Medulla oblongata (tissue), 1 donor: ENCODE measurements around the gene CADPS.

Source experiments
- DNase-seq: peaks from one replicate; pipeline ENCODE4 v3.0.0-alpha.2; 2015; ENCODE audit errors: extremely low spot score

CADPS gene

DNA sequence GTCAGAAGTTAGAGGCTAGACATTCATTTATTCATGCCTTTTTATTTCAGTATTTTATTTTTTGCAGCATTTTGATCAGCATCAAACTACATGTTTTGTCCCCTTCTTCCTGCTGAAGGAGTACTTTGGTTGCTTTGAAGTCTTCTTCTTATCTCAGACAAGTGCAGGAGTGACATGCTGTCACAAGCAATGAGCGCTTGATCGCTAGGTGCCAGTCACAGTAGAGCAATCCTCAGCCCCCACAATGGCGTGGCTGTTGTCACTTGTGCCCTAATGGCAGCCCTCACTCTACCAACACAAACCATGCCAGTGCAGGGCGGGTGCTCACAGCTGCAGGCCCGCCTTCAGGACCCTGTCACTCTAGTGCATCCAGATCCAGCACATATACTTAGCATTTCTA lies 317.2 kb downstream of the CADPS start:
- no peak for DNase-seq

DNA sequence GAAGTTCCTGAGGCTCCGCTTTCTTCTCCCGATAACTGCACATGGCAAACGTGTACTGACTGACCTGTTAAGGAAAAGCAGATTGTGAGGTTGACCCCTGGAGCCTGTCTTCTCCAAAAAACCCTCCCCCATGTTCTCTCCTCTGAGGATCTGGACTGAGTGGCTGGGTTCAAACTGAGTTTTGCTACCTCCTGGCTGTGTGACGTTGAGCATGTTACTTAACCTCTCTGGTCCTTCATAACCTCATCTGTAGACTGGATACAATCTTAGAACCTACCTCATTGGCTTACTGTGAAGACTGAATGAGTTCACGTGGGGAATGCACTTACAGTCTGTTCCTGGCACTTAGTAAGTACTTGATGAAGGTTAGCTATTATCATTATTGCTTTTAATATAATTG lies 317.8 kb downstream of the CADPS start:
- no peak for DNase-seq

DNA sequence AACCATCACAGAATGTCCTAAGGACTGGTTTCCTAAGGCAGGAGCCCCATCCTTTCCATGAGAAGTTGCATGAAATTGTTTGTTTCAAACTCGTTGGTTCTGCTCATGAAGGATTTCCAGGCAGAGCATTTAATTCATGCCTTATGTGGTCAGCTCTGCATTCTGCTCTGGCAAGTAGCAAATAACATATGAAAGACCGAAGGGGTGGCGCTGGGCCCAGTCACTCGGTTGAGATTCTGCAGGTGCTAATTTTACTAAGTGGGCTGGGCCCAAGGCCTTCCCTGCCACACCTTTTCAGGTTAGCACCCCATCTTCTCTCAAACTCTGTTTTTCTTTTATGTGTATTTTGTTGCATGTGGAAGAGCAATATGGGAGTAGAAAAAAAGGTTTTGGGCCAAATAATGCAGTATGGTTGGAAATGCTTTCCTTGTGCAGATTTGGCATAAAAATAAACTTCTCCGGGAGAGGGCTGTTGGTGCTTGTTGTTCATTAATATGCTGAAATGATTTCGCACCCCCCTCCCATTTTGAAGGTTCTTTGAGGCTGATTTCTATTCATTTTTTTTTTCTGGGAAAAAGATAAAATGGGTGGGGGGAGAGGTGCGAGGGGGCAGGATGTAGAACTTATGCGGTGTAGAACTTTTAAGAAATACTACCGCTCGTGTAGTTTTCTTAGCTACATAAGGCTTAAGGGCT lies 318.9 kb downstream of the CADPS start:
- no peak for DNase-seq

DNA sequence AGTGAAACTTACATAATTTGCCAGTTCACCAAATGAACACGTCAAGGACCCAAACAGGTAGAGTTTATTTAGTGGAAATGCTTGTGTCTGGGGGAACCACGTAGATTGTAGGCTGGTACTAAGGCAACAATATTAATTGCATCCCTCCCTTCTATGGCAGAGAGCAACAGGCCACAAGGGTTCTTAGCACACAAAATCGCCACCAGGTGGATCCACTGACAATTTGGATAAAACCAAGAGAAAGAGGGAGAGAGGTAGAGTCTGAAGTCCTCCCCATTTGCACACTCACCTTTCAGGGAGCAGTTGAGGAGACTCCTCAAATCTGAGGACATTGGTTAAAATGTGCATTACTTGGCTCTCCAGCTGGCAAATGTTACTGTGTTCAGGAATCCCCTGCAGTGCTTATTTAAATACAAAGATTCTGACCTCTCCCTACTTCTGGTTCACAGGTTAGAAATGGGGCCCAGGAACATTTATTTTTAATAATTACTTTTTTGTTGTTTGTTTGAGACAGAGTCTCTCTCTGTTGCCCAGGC lies 320.9 kb downstream of the CADPS start:
- no peak for DNase-seq

DNA sequence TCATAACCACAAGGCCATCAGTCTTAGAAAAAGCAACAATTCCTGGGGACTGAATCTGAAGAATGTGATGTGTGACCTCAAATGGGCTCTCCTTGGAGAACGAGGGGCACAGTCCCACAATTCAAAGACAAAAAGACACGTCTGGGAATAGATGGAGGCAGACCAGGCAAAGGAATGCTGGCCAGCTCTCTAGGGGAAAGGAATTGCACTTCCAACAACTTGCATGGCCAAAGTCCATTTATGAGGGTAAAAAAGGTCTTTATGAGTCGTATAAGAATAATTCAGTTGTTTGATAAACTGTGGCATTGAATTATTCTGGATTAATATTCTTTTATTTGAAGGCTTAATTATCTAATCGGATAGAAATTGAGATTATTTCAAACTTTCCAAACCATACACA lies 321.4 kb downstream of the CADPS start:
- DNase-seq: no peak

DNA sequence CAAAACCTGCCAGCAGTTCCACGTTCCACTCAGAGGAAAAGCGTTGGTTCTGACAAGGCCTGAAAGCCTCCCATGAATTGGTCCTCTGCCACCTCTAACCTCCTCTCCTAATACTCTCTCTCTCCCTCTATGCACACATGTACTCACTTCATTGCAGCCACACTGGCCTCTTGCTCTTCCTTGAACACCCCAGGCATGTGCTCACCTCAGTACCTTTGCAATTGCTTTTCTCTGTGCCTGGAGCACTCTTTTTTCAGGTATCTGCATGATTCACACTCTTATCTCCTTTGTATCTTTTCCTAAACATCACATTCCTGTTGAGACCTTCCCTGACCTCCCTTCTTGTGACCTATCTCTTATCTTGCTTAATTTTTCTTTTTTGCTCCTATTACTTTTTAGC lies 323.7 kb downstream of the CADPS start:
- no peak for DNase-seq

DNA sequence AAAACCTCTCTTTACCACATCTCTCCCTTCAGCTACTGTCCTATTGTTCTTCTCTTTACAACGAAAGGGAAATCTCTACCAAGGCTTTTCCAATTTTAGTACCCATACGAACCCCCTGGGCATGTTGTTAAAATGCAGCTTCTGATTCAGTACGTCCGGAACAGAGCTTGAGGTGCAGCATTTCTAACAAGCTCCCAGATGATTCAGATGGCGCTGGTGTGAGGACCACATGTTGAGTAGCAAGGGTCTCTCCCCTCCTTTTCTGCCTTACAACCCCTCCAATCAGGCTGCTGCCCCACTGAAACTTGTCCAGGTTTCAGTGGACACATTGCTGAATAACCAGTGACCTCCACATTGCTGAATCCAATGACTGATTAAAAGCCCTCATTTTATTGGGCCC lies 324.8 kb downstream of the CADPS start:
- DNase-seq: no peak

DNA sequence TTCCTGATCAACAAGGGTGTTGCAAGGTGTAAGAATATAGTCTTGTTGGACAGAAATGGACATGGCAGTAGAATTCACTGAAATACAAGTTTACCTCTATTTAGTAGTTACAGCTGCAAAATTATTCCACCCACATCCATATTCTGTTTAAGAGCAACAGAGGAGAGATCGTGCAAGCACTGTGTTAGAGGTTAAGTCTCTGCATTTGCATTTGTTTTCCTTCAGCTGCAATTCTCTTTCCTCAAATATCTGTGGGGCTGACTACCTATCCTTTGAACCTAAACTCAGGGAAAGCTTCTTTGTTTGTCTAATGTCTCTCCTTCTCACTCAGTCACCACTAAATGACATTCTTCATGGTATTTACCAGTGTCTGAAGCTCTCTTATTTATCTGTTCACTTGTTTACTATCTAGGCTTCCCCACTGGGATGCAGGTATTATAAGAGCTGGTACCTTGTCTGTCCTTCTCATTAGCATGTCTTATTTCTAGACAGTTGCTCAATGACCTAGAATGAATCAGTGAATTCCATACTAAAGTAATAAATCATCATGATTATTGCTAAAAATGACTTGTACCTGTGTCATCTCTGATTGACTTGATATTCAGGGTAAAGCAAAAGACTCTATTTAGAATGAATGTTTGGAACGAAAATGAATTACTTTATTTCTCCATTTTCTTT lies 326.5 kb downstream of the CADPS start:
- no peak for DNase-seq

DNA sequence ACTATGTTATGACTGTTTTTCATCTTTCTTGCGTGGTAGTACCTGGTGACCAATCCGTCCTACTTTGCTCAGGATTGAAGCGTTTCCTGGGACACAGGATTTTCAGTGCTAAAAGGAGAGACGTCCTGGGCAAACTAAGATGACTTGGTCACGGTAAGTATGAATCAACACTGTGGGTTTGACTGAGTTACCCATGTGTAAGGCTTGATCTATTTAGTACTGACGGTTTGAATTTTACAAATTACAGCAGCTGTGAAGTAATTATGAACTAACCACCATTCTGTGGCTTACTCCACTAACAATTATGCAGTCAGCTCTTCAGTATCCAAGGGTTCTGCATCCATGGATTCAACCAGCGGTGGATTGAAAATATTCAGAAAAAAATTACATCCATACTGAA lies 328.9 kb downstream of the CADPS start:
- DNase-seq: no peak

DNA sequence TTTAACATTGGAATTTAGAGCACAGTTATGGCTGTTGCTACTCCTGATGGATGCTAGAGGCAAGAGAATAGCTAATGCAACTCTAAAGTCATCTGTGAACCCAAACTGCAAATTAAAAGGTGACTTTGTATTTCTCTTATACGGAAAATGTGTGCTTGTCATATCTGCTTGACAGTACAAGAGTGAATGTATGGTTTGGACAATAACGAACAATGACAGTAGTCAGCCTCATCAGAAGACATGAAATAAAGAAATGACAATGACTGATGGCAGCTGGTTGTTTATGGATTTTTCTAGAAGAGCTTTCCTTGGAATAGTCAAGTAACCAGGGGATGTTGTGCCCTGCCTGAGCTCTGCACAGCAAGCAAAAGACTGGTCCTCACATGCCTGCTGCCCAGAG lies 333.0 kb downstream of the CADPS start:
- DNase-seq: no peak

DNA sequence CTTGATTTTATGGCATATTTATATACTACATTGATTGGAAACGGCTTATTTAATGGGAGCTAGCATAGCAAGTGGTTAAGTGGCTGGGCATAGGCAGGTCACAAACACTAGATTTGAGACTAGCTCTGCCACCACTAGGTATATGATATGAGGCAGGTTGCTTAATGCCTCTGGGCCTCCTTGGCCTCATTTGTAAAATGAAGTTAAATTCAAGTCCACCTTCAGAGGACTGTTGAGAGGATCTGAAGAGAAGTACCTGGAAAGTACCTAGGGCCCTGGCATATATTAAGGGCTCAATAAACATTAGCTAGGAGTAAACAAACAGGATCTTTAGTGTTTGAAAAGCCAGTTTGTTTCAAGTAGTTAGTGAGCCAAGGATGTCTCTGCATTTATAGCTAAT lies 335.5 kb downstream of the CADPS start:
- no peak for DNase-seq

DNA sequence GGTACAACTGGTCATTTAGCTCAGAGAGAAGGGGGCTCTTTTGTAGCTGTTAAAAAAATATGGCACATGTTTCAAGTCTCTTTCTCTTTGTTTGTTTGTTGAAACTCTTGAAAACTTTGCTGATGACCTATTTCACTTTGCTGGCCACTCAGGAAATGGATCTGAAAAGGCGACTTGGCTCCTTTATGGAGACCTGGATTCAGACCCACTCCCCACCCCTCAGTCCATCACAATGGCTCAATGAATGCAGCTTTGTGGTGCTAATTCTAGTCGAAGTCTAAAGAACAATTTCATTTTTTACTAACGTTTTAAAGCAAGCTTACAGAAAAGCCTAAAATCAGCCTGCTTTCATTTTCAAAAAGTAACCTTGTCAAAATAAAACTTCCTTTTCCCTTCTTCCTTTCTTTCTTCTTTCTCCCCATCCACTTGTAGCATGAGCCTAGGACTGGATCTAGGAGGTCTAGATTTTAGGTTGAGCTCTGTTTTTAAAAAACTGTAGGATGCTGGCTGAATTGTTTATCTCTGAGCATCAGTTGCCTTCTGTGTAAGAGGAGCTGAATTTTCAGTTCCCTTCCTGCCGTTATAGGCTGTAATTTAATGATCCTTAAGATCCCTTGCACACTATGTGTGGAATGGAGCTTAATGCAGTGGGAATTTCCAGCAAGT lies 336.4 kb downstream of the CADPS start:
- DNase-seq: no peak

DNA sequence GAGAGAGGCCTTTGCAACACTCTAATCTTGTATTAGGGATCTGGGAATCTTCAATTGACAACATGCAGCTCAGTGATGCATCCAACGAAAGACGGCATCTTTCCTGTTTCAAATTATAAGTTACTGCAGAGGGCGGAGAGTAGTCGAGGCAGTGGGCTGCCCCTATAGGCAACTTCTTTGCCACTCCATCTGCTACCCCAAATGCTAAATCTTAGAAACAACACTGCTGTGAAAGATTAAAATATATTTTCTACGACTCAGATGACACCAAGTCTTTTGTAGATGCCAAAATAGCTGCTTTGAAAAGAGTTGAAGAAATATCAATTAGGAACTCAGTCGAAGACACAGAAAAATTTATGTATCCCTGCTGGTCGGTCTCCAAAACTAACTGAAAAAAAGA lies 340.9 kb downstream of the CADPS start:
- no peak for DNase-seq

DNA sequence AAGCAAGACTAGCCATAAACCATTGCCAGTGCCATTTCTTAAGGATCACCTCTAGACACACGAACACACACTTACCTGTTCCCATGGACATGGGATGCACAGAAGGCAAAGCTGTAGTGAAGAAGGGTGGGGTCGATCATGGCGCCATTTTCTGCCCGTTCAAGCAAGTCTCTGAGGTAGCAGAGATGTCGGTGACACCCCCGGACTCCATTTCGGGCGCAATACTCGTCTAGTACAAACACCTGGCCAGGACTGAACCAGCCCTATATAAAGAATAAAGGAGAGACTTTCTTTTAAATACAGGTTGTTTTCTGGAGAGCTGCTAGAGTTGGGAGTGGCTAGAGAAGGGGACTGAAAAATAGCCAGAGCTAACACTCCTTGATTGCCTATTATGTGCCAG lies 342.4 kb downstream of the CADPS start:
- DNase-seq: no peak

DNA sequence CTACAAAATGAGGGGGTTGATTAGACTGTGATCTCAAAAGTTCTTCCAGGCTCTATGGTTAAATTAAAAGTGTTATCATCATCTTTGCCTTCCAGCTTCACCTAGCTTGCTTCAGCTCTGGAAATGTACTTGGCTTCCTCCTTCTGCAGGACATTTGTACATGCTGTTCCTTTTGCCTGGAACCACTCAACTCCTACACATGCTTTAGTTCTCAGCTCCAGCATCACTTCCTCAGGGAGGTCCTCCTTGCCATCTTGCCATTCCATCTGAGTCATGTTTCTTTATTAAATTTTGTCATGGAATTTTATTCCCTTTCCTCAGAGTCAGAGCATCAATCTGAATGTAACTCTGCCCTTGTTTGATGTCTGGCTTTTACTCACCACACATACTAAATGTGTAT lies 343.2 kb downstream of the CADPS start:
- DNase-seq: no peak

DNA sequence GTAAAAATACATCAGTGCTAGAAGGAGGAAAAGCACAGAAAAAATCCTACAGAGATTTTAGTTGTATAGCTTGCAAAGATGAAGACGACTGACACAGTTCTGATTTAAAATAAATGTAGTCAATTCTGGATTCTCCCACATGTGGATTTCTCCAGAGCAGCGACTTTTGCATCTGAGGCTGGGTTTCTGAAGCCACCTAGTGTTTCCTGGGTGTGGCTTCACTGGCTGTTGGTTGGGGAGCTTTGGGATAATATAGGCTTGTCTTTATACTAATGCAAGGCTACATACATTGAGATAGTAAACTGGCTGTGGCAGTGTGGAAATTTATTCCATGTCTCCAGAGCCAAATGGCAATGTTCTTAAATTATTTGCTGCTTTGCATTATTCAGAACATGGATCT lies 343.7 kb downstream of the CADPS start:
- DNase-seq: no peak

DNA sequence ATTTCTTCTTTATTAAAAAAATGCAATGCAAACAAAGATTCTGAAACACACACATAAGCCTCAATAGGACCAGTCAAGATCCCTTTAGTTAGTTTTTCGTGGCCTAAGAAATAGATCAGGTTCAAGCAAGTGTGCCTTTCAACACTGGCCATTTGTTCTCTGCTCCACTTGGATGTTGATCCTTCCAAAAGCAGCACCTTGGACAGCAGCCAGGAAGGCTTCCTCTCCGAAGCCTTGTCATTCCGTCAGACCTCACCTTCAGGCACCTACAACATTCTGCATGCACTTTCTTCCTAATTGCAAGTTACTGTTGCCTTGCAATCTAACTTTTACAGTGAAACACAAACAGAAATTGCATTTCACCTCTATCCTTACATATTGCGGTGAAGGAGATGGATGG lies 346.0 kb downstream of the CADPS start:
- DNase-seq: peak; percentile 57

DNA sequence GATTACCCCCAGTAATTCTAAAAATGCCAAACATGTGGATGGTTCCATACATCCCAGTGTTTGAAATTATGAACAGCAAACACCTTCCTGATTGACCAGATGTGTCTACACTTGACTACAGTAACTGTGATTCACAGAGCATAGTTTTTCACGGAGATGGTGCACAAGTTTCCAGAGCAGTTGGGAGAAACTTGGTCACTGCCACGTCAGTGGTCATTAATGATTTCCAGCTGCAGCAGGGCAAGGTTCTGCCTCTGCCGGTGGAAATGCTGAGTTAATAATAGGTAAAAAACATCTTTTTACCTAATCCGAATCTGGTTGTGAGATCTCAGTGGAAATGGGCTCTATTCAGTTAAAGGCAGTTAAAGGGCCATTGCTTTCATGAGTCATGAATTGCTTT lies 347.7 kb downstream of the CADPS start:
- no peak for DNase-seq

DNA sequence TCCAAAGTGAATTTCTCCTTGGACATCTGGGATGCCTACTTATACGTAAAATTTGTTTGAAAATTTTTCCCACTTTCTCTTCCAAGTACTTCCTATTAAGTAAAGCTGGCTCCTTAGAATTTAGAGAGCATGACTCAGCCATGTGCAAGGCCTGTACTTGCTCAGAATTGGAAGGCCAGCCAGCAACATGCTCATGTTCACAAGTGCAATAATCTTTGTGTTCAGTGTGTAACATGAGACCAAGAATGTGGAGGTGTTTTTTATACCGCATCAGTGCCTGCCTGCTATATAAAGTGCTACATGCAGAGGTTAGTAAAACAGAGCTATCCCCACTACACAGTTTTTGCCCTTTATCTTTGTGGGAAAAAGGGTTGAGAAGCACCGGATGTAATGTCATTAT lies 349.9 kb downstream of the CADPS start:
- DNase-seq: no peak

DNA sequence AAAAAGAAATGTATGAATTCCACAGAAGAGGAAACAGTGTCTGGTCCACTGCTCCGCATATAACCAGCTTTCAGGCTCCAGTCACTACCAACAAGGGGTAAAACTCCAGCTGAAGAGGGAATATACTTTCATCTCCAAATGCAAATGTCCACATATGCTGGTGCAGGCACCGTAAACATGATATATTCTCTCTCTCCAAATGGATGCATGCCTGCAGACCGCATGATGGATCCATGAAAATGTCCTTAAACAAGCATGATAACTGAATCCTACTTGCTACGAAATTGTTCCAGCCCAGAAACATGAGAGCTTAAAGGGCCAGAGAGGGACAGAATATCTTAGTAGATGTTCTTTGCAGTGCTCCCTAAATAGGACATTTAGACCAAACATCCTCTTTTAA lies 351.5 kb downstream of the CADPS start:
- DNase-seq: no peak

DNA sequence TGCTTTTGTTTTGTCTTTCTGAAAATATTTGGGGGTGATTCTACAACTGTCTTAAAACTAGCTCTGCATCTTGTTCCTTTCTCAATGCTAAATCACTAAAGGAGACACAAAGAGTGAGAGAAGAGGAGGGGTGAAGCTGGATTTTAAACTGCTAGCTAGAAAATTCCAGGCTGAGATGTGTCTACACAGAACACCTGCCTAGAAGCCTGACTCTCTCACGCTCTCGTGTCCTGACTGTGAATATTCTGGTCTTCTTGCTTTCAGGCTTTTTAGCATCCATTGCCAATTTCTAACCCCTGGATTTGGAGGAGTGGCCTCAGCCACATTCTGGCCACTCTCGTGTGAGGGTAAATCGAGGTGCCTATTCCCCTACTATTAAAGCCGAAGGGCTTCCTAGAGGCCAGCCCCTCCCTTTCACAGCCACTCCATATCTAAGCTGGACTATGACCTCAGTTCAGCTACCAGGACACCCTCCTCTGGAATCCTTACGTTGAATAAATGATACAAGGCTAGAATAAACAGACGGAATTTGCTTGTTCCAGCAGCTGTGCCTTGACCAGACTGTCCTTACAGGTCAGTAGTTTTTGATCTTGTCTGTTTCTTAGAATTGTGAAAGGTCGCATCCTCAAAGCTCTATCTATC lies 353.6 kb downstream of the CADPS start:
- DNase-seq: no peak

DNA sequence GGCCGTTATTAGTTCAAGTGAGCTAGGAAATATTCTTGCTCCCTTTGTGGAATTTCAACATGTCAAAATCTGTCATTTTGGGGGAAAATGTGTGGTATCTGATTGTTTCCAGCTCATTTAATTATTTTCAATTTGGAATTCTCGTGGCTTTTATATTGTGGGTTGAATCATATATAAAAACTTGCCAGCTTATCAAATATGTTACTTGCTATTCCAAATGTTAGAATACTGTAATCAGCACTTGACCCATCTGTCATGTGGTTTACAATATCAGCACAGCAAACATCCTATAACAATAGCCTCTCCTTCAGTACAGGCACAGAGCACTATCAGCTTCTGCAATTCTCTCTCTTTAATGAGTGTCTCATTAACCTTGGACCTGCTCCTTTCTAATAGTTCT lies 371.7 kb downstream of the CADPS start:
- DNase-seq: no peak
